NCI-H2196 (cell line): ENCODE measurements around the gene ELMO2.

Source experiments
- DNase-seq: peaks from one replicate; lab custom pipeline; 2025; ENCODE audit not compliant: unreplicated experiment; lab: John Stamatoyannopoulos, UW

The ELMO2 gene

GRCh38 chr20:46334303-46334904 lies 72.0 kb downstream of the ELMO2 start:
- no peak for DNase-seq

- DNase-seq: no peak
These were observed 73.0 kb downstream of the ELMO2 start for GRCh38 chr20:46333161-46333991.

GRCh38 chr20:46332373-46333160 lies 73.8 kb downstream of the ELMO2 start:
- peak; percentile 68 for DNase-seq

GRCh38 chr20:46331611-46332361 lies 74.6 kb downstream of the ELMO2 start:
- peak; percentile 35 for DNase-seq

- no peak for DNase-seq
These were observed 75.5 kb downstream of the ELMO2 start for GRCh38 chr20:46330831-46331371.

- peak; percentile 92 for DNase-seq
These were observed 76.2 kb downstream of the ELMO2 start for GRCh38 chr20:46330072-46330763.

GRCh38 chr20:46328200-46328882 lies 78.1 kb downstream of the ELMO2 start:
- DNase-seq: no peak

- no peak for DNase-seq
These were observed 78.9 kb downstream of the ELMO2 start for GRCh38 chr20:46327557-46327956.

GRCh38 chr20:46325789-46326188 lies 80.6 kb downstream of the ELMO2 start:
- no peak for DNase-seq

- peak; percentile 23 for DNase-seq
These were observed 81.3 kb downstream of the ELMO2 start for GRCh38 chr20:46324960-46325703.

- DNase-seq: no peak
These were observed 82.0 kb downstream of the ELMO2 start for GRCh38 chr20:46324379-46324778.

GRCh38 chr20:46323557-46323956 lies 82.9 kb downstream of the ELMO2 start:
- DNase-seq: no peak

GRCh38 chr20:46322641-46323040 lies 83.8 kb downstream of the ELMO2 start:
- DNase-seq: no peak

GRCh38 chr20:46317685-46318177 lies 88.7 kb downstream of the ELMO2 start:
- peak; percentile 66 for DNase-seq

- no peak for DNase-seq
These were observed 89.3 kb downstream of the ELMO2 start for GRCh38 chr20:46316984-46317684.
